PFSK-1 (cell line): ENCODE measurements around the gene RIMS1.

Experiments
- FOXP2 ChIP-seq: optimal IDR thresholded peaks from 2 replicates; pipeline ENCODE3; 2011; ENCODE audit warnings: borderline replicate concordance, control low read depth, inconsistent platforms; ENCODE audit not compliant: insufficient read depth; ENCODE audit errors: extremely low read length, extremely low read depth
- POLR2AphosphoS5 ChIP-seq: IDR thresholded peaks from 2 replicates; pipeline ENCODE4 v1.6.1; 2012; ENCODE audit warnings: low read depth, mild to moderate bottlenecking, control low read depth, low read length, moderate library complexity
- SIN3A ChIP-seq: IDR thresholded peaks from 2 replicates; pipeline ENCODE4 v1.6.1; 2012; ENCODE audit warnings: mild to moderate bottlenecking, low read length, moderate library complexity, borderline replicate concordance; ENCODE audit not compliant: insufficient read depth
- TAF1 ChIP-seq: IDR thresholded peaks from 2 replicates; pipeline ENCODE4 v1.6.1; 2012; ENCODE audit warnings: low read length, control low read depth, borderline replicate concordance; ENCODE audit not compliant: insufficient read depth
- TF ChIP-seq, protein P1 (sequence below), 2 experiments: IDR thresholded peaks; 2 replicates each; pipeline versions ENCODE4 v1.6.1 to v1.8.0; 2011 to 2012; ENCODE audit warnings: low read depth in 2 of 2, low read length in 2 of 2, control low read depth in 1 of 2, inconsistent platforms in 1 of 2, mild to moderate bottlenecking in 1 of 2, moderate library complexity in 1 of 2; ENCODE audit not compliant: insufficient read depth in 1 of 2

RIMS1 gene

DNA sequence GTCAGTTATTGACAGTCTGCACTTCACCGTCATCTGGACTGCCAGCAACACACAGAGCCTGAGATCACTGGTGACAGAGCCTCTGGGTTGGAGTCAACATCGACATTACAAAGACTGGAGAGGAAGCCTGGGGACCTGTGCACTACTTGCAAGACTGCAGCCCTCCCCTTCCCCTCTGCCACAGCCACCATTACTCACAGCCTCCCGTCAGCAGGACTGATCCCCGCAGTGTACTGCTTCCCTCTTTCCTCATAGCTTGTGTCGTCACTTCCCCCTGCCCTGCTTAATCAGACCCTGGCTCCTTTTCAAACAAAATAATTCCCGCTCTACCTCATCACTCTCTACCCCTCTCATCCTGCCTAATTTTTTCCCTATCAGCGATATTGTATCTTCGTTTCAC lies 500.0 kb downstream of the RIMS1 start:
- TF ChIP-seq POLR2AphosphoS5 (no peak), TAF1 (no peak)

DNA sequence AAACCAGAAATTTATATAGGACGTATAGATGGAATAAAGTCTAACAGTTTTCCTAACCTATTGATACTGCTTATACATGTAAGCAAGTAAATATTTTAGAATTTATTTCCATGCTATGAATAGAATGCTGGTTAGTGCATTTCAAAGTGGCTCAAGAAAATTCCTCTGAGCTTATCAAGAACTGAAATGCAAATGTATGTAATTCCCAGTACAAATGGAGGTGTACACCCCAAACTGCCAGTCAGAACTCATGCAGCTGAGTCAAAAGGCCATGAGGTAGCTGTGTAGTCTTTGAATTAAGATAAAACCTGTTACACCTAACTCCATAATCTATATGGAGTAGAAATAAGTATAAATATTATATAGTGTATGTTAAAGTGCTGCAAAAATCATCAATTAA lies 503.3 kb downstream of the RIMS1 start:
- TF ChIP-seq POLR2AphosphoS5: no peak
- TF ChIP-seq, protein P1, sequence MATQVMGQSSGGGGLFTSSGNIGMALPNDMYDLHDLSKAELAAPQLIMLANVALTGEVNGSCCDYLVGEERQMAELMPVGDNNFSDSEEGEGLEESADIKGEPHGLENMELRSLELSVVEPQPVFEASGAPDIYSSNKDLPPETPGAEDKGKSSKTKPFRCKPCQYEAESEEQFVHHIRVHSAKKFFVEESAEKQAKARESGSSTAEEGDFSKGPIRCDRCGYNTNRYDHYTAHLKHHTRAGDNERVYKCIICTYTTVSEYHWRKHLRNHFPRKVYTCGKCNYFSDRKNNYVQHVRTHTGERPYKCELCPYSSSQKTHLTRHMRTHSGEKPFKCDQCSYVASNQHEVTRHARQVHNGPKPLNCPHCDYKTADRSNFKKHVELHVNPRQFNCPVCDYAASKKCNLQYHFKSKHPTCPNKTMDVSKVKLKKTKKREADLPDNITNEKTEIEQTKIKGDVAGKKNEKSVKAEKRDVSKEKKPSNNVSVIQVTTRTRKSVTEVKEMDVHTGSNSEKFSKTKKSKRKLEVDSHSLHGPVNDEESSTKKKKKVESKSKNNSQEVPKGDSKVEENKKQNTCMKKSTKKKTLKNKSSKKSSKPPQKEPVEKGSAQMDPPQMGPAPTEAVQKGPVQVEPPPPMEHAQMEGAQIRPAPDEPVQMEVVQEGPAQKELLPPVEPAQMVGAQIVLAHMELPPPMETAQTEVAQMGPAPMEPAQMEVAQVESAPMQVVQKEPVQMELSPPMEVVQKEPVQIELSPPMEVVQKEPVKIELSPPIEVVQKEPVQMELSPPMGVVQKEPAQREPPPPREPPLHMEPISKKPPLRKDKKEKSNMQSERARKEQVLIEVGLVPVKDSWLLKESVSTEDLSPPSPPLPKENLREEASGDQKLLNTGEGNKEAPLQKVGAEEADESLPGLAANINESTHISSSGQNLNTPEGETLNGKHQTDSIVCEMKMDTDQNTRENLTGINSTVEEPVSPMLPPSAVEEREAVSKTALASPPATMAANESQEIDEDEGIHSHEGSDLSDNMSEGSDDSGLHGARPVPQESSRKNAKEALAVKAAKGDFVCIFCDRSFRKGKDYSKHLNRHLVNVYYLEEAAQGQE (IDR thresholded peaks at IDR 0.05; ENCODE audit: insufficient read depth in 1 of 2, low read depth in 2 of 2, low read length in 2 of 2): no peak
- TF ChIP-seq TAF1: no peak

DNA sequence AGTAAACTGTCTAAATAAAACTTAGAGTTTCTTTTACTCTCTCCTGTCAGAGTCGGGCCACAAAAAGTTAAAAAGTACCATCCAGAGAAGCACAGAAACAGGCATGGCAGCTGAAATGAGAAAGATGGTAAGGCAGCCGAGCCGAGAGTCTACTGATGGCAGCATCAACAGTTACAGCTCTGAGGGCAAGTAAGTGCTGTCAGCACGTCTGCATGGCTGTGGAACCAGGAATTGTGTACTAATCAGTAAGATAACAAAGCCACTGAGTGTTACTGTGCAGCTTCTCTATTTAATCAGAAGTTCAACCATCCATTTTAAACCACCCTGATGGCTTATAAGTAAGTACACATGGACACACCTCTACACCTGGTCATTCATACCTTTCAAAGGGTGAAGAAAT lies 504.2 kb downstream of the RIMS1 start:
- TF ChIP-seq SIN3A: no peak
- no peak for TF ChIP-seq TAF1
- TF ChIP-seq, protein P1 (IDR thresholded peaks at IDR 0.05; ENCODE audit: insufficient read depth in 1 of 2, low read depth in 2 of 2, low read length in 2 of 2): no peak
- no peak for TF ChIP-seq FOXP2
- TF ChIP-seq POLR2AphosphoS5: no peak

DNA sequence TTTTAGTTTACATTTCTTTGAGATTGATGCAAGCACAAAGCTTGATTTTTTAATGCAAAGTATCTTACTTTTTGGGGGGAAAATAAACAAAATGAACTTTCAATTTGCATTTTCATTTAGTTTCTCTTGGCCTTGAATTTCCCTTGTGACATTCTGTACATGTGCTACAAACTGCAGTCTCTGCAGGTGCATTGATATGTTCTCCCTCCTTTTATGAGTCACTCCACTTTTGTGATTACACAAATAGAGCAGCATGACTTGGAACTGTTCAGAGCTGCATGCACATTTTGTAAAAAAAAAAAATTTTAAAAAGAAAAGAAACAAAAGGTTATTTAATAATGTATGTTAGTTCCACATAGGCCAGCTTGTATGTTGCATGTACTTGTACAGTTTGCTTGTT lies 515.5 kb downstream of the RIMS1 start:
- no peak for TF ChIP-seq TAF1
- no peak for TF ChIP-seq POLR2AphosphoS5
- TF ChIP-seq, protein P1 (IDR thresholded peaks at IDR 0.05; ENCODE audit: insufficient read depth in 1 of 2, low read depth in 2 of 2, low read length in 2 of 2): no peak
- TF ChIP-seq SIN3A: no peak
- no peak for TF ChIP-seq FOXP2

DNA sequence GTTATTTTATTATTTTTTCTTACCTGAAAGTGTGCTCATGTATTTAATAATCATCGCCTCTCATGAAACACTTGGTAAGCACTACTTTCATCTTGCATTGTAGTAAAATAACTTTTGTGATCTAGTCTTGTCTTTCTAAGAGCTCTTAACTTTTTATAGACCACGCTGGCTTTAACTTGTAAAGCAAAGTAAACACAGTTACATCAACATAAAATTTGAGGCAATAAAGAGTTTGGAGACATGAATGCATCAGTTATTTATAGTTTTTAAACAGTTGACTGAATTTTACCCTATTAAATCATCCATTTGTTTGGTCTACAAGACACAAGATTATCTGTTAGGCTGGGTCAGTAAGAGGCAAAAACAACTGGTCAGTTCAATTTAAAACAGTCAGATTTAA lies 517.1 kb downstream of the RIMS1 start:
- TF ChIP-seq SIN3A: no peak
- no peak for TF ChIP-seq TAF1
- no peak for TF ChIP-seq FOXP2
- no peak for TF ChIP-seq POLR2AphosphoS5
- TF ChIP-seq, protein P1 (IDR thresholded peaks at IDR 0.05; ENCODE audit: insufficient read depth in 1 of 2, low read depth in 2 of 2, low read length in 2 of 2): no peak
